Esophagus muscularis mucosa (tissue), 4 donors: ENCODE measurements around the gene C5orf34. TPM values are rescaled to one million over a fixed set of nuclear protein-coding genes. Genes with fewer than 3 reads are reported as not detected.

Experiments used
- DNase-seq: peaks from one replicate; pipeline ENCODE4 v3.0.0-alpha.2; 2017; ENCODE audit errors: extremely low spot score
- H3K27ac ChIP-seq, 4 donors: fragments of 200-600 bp; sonication (generic); replicated peaks in 1 of 4; 1 replicate in 3 of 4; 2 replicates in 1 of 4; pipeline ENCODE4 v1.5.1; 2016 to 2019; ENCODE audit warnings: mild to moderate bottlenecking in 1 of 4
- H3K27me3 ChIP-seq, 4 donors: fragments of 200-600 bp; sonication (generic); one replicate each; pipeline versions ENCODE4 v1.5.1 to v1.6.0; 2016 to 2019
- H3K36me3 ChIP-seq, 4 donors: fragments of 200-600 bp; sonication (generic); one replicate each; pipeline ENCODE4 v1.5.1; 2016 to 2019
- H3K4me1 ChIP-seq, 4 donors: fragments of 200-600 bp; sonication (generic); one replicate each; pipeline ENCODE4 v1.5.1; 2016 to 2019
- H3K4me3 ChIP-seq, 4 donors: fragments of 200-600 bp; sonication (generic); 1 replicate in 2 of 4; 2 replicates in 2 of 4; pipeline ENCODE4 v1.5.1; 2016 to 2019; ENCODE audit warnings: mild to moderate bottlenecking in 4 of 4, moderate library complexity in 1 of 4
- H3K9me3 ChIP-seq, 4 donors: fragments of 200-600 bp; sonication (generic); 1 replicate in 3 of 4; 2 replicates in 1 of 4; pipeline ENCODE4 v1.5.1; 2016 to 2019
- EP300 ChIP-seq: sonication (generic); formaldehyde crosslinking; IDR thresholded peaks from one replicate; pipeline ENCODE4 v1.6.1; 2017; ENCODE audit warnings: antibody characterized with exemption
- POLR2A ChIP-seq: fragments of 450-650 bp; IDR thresholded peaks from one replicate; pipeline ENCODE4 v1.6.1; 2017; ENCODE audit warnings: antibody characterized with exemption, moderate library complexity, mild to moderate bottlenecking, low read depth
- POLR2AphosphoS5 ChIP-seq, 2 donors: sonication (generic); formaldehyde crosslinking; IDR thresholded peaks; one replicate each; pipeline ENCODE4 v1.6.1; 2017; ENCODE audit warnings: antibody characterized with exemption in 2 of 2
- WGBS: methylation state at CpG from one replicate; pipeline ENCODE4 v1.1.5; 2018; 5-methylcytosine and 5-hydroxymethylcytosine counted together
- intact Hi-C: fragments of 100-400 bp; cut with DNase I; formaldehyde crosslinking; loops from one replicate; pipeline ENCODE4 v1.15.1; 2023
- total RNA-seq, 4 donors: library from RNA; depleted of rRNA; stranded (reverse); fragments of >200 nt; gene quantifications; one replicate each; pipeline versions ENCODE4 v1.1.0 to v1.2.1, GENCODE V29; 2016
- TF ChIP-seq, protein P1 (sequence below), 3 experiments: fragments of 200-600 bp in 2 of 3; fragments of 450-650 bp in 1 of 3; sonication (generic) in 2 of 3; IDR thresholded peaks; one replicate each; pipeline ENCODE4 v1.5.1; 2017 to 2019; ENCODE audit warnings: antibody characterized with exemption in 3 of 3, mild to moderate bottlenecking in 2 of 3, moderate library complexity in 1 of 3

Gene C5orf34, protein sequence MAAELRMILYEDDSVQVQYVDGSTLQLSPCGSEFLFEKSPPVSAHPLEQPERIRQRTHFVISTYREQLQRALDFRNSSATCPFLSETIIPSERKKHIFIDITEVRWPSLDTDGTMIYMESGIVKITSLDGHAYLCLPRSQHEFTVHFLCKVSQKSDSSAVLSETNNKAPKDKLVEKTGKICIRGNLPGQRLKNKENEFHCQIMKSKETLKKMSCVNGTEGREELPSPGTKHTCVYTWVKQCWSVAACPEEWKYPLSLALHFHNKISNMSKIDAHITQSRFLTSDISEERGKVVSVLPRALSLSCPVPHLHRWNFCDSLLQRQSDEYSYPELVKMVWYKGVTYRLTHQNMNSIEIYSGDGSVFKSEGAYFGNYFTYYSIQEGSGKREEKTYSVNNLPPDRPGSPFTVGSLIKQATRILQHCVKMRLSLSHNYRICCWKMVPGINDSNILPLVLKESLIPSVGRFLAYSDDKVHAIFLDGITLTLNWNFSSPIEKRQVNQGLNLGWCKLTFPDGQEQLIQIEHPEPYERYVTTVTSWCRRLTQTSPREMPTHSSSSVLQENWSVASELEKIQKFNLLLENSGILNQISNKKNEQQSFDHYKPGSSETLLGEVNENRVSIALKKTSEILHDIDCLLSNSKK
- total RNA-seq, result 1 to 10 TPM in 3 of 4 donors, under 1 TPM in 1; 0.42 to 1.6 (median 1.4) TPM

DNA sequence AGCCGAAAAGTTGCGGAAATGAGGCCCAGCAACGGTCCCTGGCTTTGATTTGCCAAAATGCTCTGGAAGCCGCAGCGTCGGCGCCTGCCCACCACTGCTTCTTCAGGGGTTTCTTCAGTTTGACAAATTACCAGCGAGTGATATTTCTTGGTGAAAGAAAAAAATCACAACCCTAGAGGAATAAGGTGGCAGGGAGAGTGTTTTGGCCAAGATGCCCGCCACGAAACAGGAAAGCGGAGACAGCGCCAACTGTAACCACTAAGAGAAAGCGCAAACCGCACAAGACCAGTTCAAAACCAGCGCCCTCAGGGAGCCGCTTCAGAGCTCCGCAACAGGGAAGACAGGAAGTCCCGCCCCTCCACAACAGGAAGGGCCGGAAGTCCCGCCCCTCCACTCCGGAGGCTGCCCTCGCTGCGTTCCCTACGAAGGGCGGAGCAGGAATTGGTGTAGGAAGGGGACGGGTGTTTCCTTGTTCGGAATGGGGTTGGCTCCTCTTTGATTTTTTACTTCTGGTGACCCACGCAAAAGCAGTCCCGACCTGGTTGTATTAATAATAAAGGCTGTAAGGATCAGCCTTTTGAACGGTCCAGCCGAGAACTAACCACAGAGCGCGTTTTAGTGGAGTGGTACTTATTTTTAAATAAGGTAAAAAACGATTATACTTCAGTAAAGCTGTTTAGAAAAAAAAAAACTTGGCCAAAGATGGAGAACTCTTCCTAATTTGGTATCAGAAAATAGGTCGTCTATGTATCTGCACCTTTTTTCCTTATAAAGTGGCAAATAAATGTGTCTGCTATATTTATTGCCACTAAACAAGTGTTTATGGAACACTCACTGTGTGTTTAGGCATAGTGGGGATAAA lies at the start of gene C5orf34:
TSS of gene C5orf34 (minus strand) at position 333 of the 862 bp plus-strand sequence. CDS start 5,809 bp downstream, outside the sequence.
- peak; percentile 98 for DNase-seq

DNA sequence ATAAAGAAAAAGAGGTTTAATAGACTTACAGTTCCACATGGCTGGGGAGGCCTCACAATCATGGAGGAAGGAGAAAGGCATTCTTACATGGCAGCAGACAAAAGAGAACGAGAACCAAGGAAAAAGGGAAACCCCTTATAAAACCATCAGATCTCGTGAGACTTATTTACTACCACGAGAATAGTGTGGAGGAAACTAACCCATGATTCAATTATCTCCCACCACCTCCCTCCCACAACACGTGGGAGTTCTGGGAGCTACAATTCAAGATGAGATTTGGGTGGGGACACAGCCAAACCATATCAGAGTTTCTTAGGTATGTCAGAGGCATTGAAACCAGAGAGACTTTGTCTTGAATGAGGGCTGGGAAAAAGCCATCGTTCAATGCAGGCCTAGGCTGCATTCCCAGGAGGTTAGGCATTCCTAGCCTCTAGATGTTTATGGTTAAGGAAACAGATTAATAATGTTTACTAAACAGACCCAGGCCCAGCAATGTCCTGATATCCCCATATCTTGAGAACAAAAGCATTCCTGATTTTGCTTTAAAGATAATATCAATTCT lies 49.4 kb upstream of the C5orf34 start:
- Histone ChIP-seq H3K36me3 (no peaks in the 10 kb centered on the region), H3K27ac (peak overlapping the region in 1 of 4 donors; percentile 70), H3K4me3 (no peak overlapping the region), H3K4me1 (peaks cover 0 to 25% (median 17%) of the 10 kb centered on the region in 4 donors), H3K9me3 (no peaks in the 10 kb centered on the region), H3K27me3 (no peaks in the 10 kb centered on the region)
- no peak for DNase-seq
- no peak for TF ChIP-seq EP300
- TF ChIP-seq POLR2A, result no peak
- TF ChIP-seq, protein P1, sequence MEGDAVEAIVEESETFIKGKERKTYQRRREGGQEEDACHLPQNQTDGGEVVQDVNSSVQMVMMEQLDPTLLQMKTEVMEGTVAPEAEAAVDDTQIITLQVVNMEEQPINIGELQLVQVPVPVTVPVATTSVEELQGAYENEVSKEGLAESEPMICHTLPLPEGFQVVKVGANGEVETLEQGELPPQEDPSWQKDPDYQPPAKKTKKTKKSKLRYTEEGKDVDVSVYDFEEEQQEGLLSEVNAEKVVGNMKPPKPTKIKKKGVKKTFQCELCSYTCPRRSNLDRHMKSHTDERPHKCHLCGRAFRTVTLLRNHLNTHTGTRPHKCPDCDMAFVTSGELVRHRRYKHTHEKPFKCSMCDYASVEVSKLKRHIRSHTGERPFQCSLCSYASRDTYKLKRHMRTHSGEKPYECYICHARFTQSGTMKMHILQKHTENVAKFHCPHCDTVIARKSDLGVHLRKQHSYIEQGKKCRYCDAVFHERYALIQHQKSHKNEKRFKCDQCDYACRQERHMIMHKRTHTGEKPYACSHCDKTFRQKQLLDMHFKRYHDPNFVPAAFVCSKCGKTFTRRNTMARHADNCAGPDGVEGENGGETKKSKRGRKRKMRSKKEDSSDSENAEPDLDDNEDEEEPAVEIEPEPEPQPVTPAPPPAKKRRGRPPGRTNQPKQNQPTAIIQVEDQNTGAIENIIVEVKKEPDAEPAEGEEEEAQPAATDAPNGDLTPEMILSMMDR (IDR thresholded peaks at IDR 0.05), result no peak
- TF ChIP-seq POLR2AphosphoS5 (IDR thresholded peaks at IDR 0.05), result no peak
- 66% methylated on average over 5 of the region's 5 CpGs for WGBS
- intact Hi-C loops, result no loop called here

More for the DNA sequence above, at the start of gene C5orf34:
- peaks cover 8 to 25% (median 20%) of the 10 kb centered on the region in 4 donors for H3K4me1 ChIP-seq
- no peaks in the 10 kb centered on the region for H3K27me3 ChIP-seq
- H3K27ac ChIP-seq, result peak within 1 kb of the TSS; percentile 85 to 87 (median 86)
- WGBS, result under 1% methylated on average over 35 of the region's 35 CpGs
- TF ChIP-seq POLR2A (peak; percentile 25), EP300 (no peak), POLR2AphosphoS5 (IDR thresholded peaks at IDR 0.05) (peak; percentile 88 to 93)
- TF ChIP-seq, protein P1 (IDR thresholded peaks at IDR 0.05), result peak in 2 of 3 experiments; percentile 3 to 6
- peak within 1 kb of the TSS; percentile 63 to 75 (median 68) for H3K4me3 ChIP-seq
- intact Hi-C loops, result no loop called here
- no peaks in the 10 kb centered on the region for H3K9me3 ChIP-seq
- H3K36me3 ChIP-seq, result no peaks in the 10 kb centered on the region

DNA sequence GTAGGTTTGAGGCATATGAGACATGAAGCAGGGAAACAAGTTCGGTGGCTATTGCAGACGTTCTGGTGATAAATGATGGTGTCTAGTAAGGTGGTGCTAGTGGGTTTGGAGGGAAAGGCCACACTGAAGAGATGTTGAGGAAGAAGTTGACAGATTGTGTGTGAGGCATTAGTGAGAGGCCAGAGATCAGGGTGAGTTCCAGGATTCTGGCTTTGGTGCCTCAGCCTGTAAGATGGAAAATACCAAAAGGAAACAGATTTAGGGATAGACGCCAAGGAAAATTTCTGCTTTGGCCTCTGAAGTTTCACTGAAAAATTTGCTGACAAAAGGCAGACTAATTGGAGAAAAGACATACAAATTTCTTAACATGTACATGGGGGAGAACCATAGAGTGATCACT lies 48.4 kb upstream of the C5orf34 start:
- TF ChIP-seq EP300, result no peak
- no peak for TF ChIP-seq POLR2AphosphoS5 (IDR thresholded peaks at IDR 0.05)
- TF ChIP-seq, protein P1 (IDR thresholded peaks at IDR 0.05), result no peak
- TF ChIP-seq POLR2A, result no peak
- peak overlapping the region; percentile 28 to 70 (median 66) for H3K27ac ChIP-seq
- no peak for DNase-seq
- peaks cover 0 to 25% (median 17%) of the 10 kb centered on the region in 4 donors for H3K4me1 ChIP-seq
- H3K9me3 ChIP-seq, result no peaks in the 10 kb centered on the region
- H3K4me3 ChIP-seq, result no peak overlapping the region
- no peaks in the 10 kb centered on the region for H3K27me3 ChIP-seq
- no peaks in the 10 kb centered on the region for H3K36me3 ChIP-seq
- WGBS, result 22% methylated on average over 3 of the region's 3 CpGs
- intact Hi-C loops, result no loop called here

DNA sequence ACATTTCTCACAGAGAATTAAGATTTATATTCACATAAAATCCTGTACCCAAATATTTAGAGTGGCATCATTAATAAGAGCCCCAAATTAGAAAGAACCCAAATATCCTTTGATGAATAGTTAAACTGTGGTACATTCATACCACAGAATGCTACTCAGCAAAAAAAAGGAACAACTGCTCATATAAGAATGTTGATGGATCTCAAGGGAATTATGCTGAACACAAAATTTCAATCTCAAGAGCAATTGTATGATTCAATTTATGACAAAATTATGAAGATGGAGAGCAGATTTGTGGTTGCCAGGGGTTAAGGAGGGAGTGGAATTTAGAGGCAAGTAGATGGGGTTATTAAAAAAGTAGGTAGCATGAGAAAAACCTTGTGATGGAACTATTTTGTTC lies 46.4 kb upstream of the C5orf34 start:
- Histone ChIP-seq H3K9me3 (no peaks in the 10 kb centered on the region), H3K27me3 (no peaks in the 10 kb centered on the region), H3K4me1 (peaks cover 0 to 34% (median 25%) of the 10 kb centered on the region in 4 donors), H3K36me3 (no peaks in the 10 kb centered on the region), H3K27ac (no peak overlapping the region), H3K4me3 (no peak overlapping the region)
- intact Hi-C loops, result no loop called here
- TF ChIP-seq, protein P1 (IDR thresholded peaks at IDR 0.05), result no peak
- TF ChIP-seq POLR2AphosphoS5 (IDR thresholded peaks at IDR 0.05) (no peak), EP300 (no peak), POLR2A (no peak)
- no peak for DNase-seq
